Cardiac muscle cell (in vitro differentiated cells and primary cell): Measurements from ENCODE around the gene MAPKAPK2. TPM values are rescaled to one million over a fixed set of nuclear protein-coding genes. Genes with fewer than 3 reads are reported as not detected.

Experiments used
- DNase-seq, 2 donors: peaks; one replicate each; pipeline versions ENCODE4 v3.0.0 to v3.0.0-alpha.2; 2010 to 2017; ENCODE audit warnings: low read depth in 1 of 2, low spot score in 1 of 2
- H3K27ac ChIP-seq: fragments of 200-600 bp; sonication (generic); 2 replicates; pipeline ENCODE4 v1.5.1; 2016
- H3K27me3 ChIP-seq: fragments of 200-600 bp; sonication (generic); 2 replicates; pipeline ENCODE4 v1.6.0; 2016; ENCODE audit warnings: control low read depth
- H3K36me3 ChIP-seq: fragments of 200-600 bp; sonication (generic); 2 replicates; pipeline ENCODE4 v1.5.1; 2016; ENCODE audit warnings: control low read depth
- H3K4me1 ChIP-seq: fragments of 200-600 bp; sonication (generic); 2 replicates; pipeline ENCODE4 v1.8.1; 2017; ENCODE audit warnings: low read depth, mild to moderate bottlenecking, mixed run types
- H3K4me3 ChIP-seq: fragments of 200-600 bp; sonication (generic); 2 replicates; pipeline ENCODE4 v1.5.1; 2016; ENCODE audit warnings: mild to moderate bottlenecking
- H3K9me3 ChIP-seq: fragments of 200-600 bp; sonication (generic); 2 replicates; pipeline ENCODE4 v1.5.1; 2017; ENCODE audit warnings: low read depth, mild to moderate bottlenecking, control low read depth
- polyA plus RNA-seq: library from polyadenylated mRNA; unstranded; fragments of >200 nt; fragmentation: Nextera tagmentation; extraction: Ambion mirVana; gene quantifications from 2 replicates; pipeline ENCODE4 v1.2.1, GENCODE V29; 2016
- total RNA-seq: library from RNA; depleted of rRNA; stranded (reverse); fragments of >200 nt; gene quantifications from 2 replicates; pipeline ENCODE4 v1.2.3, GENCODE V29; 2016
- TF ChIP-seq, protein P1 (sequence below): IDR thresholded peaks from 2 replicates; pipeline ENCODE4 v1.5.1; 2012; ENCODE audit warnings: low read depth, mild to moderate bottlenecking, low read length

Gene MAPKAPK2
- total and polyA plus RNA-seq, 2 experiments from 2014 or later, result 31.4 to 117 TPM

DNA sequence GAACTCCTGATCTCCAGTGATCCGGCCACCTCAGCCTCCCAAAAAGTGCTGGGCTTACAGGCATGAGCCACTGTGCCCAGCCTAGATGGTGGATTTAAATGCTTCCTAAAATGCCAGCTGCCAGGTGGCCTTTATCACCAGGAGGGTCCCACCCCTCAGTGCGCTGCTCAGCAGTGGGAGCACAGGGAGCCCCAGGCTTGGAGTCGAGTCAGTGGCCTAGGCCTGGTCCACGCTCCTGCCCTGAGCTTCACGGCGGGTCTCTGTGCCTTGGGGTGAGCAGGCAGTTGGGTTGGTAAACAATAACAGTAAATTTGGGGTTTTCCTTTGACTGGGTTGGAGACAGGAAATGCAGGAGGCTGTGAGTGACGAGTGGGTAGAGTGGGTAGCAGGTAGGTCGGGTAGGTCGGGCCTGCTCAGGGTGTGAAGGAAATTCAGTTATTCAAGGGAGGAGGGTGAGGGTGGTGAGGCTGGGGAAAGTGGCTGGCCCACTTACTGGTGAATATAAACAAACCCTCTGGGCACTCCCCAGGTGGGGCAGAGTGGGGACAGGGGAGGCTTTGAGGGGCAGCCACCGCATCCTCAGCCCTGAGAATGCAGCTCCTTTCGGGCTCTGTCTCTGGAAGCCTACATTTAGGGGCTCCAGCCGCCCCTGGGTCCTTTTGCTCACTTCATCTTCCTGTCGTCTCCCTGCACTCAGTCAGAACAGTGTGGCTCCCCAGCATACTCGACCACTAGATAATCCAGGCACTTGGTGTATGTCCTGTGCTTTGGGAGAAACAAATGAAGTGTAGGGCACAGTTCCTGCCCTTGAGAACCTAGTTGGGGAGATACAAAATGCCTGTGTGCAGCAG is 52.4 kb downstream of the MAPKAPK2 start:
- Histone ChIP-seq H3K4me3 (no peak overlapping the region), H3K27ac (peak overlapping the region; percentile 78), H3K4me1 (peaks cover 28% of the 10 kb centered on the region), H3K36me3 (peaks cover 9% of the 10 kb centered on the region), H3K27me3 (no peaks in the 10 kb centered on the region), H3K9me3 (no peaks in the 10 kb centered on the region)
- TF ChIP-seq, protein P1, sequence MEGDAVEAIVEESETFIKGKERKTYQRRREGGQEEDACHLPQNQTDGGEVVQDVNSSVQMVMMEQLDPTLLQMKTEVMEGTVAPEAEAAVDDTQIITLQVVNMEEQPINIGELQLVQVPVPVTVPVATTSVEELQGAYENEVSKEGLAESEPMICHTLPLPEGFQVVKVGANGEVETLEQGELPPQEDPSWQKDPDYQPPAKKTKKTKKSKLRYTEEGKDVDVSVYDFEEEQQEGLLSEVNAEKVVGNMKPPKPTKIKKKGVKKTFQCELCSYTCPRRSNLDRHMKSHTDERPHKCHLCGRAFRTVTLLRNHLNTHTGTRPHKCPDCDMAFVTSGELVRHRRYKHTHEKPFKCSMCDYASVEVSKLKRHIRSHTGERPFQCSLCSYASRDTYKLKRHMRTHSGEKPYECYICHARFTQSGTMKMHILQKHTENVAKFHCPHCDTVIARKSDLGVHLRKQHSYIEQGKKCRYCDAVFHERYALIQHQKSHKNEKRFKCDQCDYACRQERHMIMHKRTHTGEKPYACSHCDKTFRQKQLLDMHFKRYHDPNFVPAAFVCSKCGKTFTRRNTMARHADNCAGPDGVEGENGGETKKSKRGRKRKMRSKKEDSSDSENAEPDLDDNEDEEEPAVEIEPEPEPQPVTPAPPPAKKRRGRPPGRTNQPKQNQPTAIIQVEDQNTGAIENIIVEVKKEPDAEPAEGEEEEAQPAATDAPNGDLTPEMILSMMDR, result no peak
- peak in 1 of 2 donors; percentile 40 for DNase-seq

DNA sequence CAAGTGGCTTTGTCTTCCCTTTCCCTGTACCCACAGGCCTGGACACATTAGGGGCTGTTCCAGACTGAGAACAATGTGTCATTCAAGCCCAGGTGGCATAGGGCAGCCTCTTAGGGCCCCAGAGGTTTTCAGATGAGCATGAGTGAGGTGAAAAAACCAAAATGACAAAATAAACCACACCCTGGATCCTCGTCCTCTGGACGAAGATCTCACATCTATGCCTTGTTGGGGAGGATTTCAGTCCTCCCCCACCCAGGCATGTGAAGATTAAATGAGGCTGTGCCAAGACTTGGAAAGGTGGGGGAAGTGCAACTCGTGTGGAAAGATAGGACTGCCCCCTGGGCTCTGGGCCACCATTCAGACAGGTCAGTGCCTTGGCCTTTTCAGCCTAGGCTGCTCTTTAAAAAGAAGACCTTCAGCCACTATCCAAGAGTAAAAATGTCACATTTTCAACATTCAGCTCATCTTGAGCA is 53.1 kb downstream of the MAPKAPK2 start:
- H3K36me3 ChIP-seq, result peaks cover 4% of the 10 kb centered on the region
- H3K27me3 ChIP-seq, result no peaks in the 10 kb centered on the region
- TF ChIP-seq, protein P1, result no peak
- H3K9me3 ChIP-seq, result no peaks in the 10 kb centered on the region
- no peak overlapping the region for H3K4me3 ChIP-seq
- H3K4me1 ChIP-seq, result peaks cover 28% of the 10 kb centered on the region
- DNase-seq, result peak in 1 of 2 donors; percentile 30
- peak overlapping the region; percentile 78 for H3K27ac ChIP-seq

DNA sequence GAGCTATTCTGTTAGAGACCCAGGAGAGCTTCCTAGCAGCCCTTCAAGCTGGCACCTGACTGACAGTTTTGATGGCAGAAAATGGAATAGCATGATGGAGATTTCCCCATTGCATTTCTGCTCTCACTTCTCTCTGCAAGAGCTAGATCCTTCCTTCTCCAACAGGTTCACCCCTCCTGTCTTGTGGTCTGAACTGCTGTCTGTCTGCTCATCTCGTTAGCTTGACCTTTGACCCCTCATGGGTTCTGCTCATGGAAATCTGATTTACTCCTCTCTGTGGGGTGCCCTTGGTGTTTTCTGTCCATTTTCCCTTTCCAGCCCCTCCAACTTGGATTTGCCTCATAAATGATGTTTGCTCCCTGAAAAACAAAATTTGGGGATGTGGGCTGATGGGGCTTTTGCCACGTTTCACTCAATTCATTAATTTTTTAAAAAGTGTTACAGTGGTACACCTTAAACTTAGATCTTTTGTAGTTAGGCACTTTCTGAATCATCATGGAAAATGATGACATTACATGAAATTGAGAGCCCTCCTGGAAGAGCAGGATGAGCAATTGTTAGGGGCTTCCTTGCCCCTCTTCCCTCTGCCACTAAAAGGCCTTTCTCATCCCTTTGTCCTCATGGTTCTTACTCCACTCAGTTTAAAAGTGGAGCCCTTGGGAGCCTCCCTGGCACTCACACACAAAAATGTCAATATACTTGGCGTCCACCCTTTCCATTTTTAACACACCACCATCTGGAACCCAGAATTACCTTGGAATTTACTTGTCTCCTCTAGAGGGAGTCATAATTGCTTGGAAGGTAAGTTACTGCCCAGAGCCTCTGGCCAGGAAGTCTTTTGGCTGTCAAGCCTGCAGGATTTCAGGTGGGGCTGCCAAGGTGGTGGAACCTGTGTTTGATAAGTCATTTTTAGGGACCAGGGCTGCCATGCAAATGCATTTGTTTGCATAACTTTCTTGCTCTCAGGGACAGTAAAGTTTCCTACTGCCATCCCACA is 54.0 kb downstream of the MAPKAPK2 start:
- TF ChIP-seq, protein P1, result peak; percentile 42
- H3K9me3 ChIP-seq, result no peaks in the 10 kb centered on the region
- H3K4me1 ChIP-seq, result peaks cover 28% of the 10 kb centered on the region
- H3K27ac ChIP-seq, result peak overlapping the region; percentile 78
- H3K27me3 ChIP-seq, result no peaks in the 10 kb centered on the region
- DNase-seq, result peak in 1 of 2 donors; percentile 39
- H3K36me3 ChIP-seq, result no peaks in the 10 kb centered on the region
- H3K4me3 ChIP-seq, result no peak overlapping the region

DNA sequence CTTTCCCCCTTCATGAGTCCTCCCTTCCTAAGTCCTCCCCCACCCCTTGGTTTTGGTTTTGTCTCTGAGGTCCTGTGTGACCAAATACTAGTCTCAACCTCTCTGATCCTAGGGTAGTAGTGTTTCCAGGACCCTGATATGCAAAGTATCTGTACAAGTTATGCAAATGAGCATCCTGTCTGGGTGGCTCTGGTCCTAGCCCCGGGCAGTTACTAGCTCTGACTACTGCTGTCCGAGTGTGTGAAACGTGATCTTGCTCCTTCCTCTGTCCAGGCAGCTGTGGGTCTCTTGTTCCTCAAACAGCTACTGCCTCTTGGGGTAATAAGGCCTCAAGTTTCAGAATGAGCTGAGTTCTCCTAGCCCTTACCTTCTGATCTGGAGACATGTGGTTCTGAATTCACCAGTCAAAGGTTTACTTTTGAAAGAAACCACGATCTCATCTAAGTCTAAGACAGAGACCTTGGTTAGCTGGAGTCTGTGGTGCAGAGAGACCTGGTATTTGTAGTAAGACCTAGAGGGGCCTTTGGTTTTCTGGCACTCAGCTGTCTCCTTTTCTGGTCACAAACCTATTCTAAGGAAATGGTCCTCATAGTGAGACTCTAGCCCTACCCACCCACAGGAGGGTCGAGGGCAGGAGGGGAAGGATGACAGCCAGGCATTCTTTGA is 54.8 kb downstream of the MAPKAPK2 start:
- Histone ChIP-seq H3K27ac (no peak overlapping the region), H3K27me3 (no peaks in the 10 kb centered on the region), H3K4me3 (no peak overlapping the region), H3K9me3 (no peaks in the 10 kb centered on the region), H3K36me3 (no peaks in the 10 kb centered on the region), H3K4me1 (peaks cover 28% of the 10 kb centered on the region)
- TF ChIP-seq, protein P1, result no peak
- no peak for DNase-seq

DNA sequence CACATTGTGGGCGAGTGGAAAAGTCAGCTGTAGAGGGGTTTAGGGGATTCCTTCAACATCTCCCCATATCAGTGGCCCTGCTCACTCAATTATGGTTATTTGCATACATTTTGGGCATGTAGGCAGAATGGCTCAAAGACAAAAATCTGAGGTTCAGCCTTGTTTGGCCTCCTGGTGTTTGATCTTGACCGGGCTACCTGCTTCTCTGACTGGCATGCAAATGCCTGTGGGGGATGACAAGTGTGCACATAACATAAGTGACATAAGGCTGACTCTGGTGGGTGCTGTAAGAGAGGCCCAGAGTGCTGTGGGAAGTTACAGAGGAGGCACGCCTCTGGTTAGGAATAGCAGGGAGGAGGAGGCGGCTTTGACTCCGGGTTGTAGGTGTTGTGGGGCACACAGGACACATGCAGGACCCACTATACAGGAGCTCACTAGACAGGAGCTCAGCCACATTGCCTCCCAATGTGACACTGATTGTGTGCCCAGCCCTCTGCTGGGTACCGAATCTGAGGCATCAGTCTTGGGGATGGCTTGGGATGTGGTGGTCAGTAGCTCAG is 56.5 kb downstream of the MAPKAPK2 start:
- no peaks in the 10 kb centered on the region for H3K27me3 ChIP-seq
- H3K4me1 ChIP-seq, result peaks cover 24% of the 10 kb centered on the region
- H3K4me3 ChIP-seq, result no peak overlapping the region
- DNase-seq, result no peak
- no peak overlapping the region for H3K27ac ChIP-seq
- no peaks in the 10 kb centered on the region for H3K36me3 ChIP-seq
- TF ChIP-seq, protein P1, result no peak
- H3K9me3 ChIP-seq, result no peaks in the 10 kb centered on the region
